Bladder microvascular endothelial cell (primary cell): ENCODE measurements around the gene CHCHD3. TPM values are rescaled to one million over a fixed set of nuclear protein-coding genes. Genes with fewer than 3 reads are reported as not detected.

Experiments
- total RNA-seq: library from RNA; depleted of rRNA; stranded (reverse); fragments of >200 nt; gene quantifications from 2 replicates; pipeline ENCODE4 v1.2.3, GENCODE V29; 2014

Gene CHCHD3
- 58.6 and 78.0 TPM in 2 replicates for total RNA-seq

GRCh38 chr7:133081599-133082389 is at the start of gene CHCHD3:
Gene CHCHD3, minus strand, starts transcription at chr7:133082090. Its CDS starts 153 bp downstream, at chr7:133081937.

Other genes starting within 250 kb of the CHCHD3 start
- 88.7 and 134 TPM in 2 replicates for gene EXOC4, start 171.0 kb upstream of the CHCHD3 start, total RNA-seq